ENCODE data around the gene SSTR3.

SSTR3 gene

DNA sequence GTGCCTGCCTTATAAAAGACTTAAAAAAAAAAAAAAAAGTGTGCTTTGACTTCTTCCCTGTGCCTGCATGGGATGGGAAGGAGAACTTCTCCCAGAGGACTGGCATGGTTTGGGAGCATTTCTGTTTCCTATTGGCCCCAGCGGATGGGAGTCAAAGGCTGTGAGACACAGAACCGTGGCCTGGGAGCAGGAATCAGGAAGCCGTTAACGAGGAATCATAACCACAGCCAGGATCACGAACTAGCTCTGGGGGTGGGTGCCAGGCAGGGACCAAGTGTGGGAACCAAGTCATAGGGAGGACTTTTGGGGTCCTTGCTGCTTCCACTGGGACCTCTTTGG lies 24.8 kb downstream of the SSTR3 start:
- Mint-ChIP-seq H3K36me3 (ENCODE audit: low read depth) (peaks cover 19% of the 10 kb centered on the region), H3K4me1 (peaks cover 56% of the 10 kb centered on the region), H3K9me3 (peaks cover 15% of the 10 kb centered on the region), H3K27me3 (ENCODE audit: low read depth, poor library complexity) (no peaks in the 10 kb centered on the region), H3K27ac (peak overlapping the region; percentile 95), H3K4me3 (peak overlapping the region; percentile 80)
- TF ChIP-seq, protein P1, sequence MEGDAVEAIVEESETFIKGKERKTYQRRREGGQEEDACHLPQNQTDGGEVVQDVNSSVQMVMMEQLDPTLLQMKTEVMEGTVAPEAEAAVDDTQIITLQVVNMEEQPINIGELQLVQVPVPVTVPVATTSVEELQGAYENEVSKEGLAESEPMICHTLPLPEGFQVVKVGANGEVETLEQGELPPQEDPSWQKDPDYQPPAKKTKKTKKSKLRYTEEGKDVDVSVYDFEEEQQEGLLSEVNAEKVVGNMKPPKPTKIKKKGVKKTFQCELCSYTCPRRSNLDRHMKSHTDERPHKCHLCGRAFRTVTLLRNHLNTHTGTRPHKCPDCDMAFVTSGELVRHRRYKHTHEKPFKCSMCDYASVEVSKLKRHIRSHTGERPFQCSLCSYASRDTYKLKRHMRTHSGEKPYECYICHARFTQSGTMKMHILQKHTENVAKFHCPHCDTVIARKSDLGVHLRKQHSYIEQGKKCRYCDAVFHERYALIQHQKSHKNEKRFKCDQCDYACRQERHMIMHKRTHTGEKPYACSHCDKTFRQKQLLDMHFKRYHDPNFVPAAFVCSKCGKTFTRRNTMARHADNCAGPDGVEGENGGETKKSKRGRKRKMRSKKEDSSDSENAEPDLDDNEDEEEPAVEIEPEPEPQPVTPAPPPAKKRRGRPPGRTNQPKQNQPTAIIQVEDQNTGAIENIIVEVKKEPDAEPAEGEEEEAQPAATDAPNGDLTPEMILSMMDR (IDR thresholded peaks at IDR 0.05), result no peak
- DNase-seq, result no peak

DNA sequence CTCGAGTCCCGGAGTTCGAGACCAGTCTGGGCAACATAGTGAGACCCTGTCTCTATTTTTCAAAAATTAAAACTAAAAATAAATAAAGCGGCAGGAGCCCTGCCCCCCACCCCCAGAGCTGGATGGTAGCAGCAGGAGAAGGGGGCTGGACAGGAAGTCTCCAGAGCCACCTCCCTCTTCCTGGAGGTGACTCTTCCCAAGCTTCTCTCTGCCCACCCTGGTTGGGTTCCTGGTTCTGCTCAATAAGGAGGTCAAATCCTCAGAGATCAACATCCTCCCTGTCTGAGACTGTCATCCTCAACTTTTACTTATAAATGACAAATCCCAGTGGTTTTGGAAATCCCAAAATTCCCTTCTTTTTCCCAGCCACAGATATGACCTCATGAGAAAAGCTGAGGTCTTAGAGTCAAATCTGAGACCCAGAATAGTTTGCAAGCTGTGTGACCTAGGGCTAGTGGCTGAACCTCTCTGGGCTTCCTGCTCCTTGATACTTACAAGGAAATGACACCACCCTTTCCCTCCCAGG lies 25.2 kb downstream of the SSTR3 start:
- TF ChIP-seq, protein P1 (IDR thresholded peaks at IDR 0.05), result no peak
- DNase-seq, result no peak
- peak overlapping the region; percentile 80 for H3K4me3 Mint-ChIP-seq
- H3K4me1 Mint-ChIP-seq, result peaks cover 56% of the 10 kb centered on the region
- peaks cover 15% of the 10 kb centered on the region for H3K36me3 Mint-ChIP-seq (ENCODE audit: low read depth)
- no peaks in the 10 kb centered on the region for H3K27me3 Mint-ChIP-seq (ENCODE audit: low read depth, poor library complexity)
- no peak overlapping the region for H3K27ac Mint-ChIP-seq
- peaks cover 10% of the 10 kb centered on the region for H3K9me3 Mint-ChIP-seq

GRCh38 chr22:37186228-37186996 lies 25.9 kb downstream of the SSTR3 start:
- Mint-ChIP-seq H3K4me1 (peaks cover 56% of the 10 kb centered on the region), H3K27me3 (ENCODE audit: low read depth, poor library complexity) (peaks cover 3% of the 10 kb centered on the region), H3K9me3 (peaks cover 7% of the 10 kb centered on the region), H3K4me3 (peak overlapping the region; percentile 75), H3K27ac (peak overlapping the region; percentile 88), H3K36me3 (ENCODE audit: low read depth) (peaks cover 12% of the 10 kb centered on the region)
- TF ChIP-seq, protein P1 (IDR thresholded peaks at IDR 0.05), result no peak
- no peak for DNase-seq

DNA sequence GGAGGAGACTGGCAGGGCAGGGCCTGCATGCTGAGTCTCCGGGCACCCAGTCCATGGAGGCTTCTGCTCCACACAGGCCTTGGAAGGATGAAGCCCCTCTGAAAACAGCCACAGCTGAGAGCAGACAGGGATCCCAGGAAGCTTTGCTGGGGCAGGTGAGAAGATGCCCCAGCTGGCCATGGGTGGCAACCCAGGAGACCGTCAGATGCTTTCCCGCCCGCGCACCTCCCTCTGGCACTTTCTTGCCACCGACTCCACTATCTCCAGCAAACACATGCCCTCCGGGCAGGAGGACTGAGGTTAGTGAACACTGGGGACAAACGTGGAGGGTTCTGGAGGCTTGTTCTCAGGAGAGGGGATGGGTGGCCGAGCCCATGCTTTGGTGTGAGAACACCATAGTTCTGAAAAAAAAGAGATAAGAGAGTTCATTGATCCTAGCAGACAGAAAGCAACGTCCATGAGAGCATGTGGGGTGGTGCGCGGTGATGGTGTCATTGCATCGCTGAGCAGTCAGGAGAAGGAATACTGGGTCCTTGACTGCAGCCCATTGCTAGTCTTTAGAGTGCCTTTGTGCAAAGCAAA lies 26.5 kb downstream of the SSTR3 start:
- DNase-seq, result no peak
- peak overlapping the region; percentile 25 for H3K4me3 Mint-ChIP-seq
- peaks cover 5% of the 10 kb centered on the region for H3K9me3 Mint-ChIP-seq
- TF ChIP-seq, protein P1 (IDR thresholded peaks at IDR 0.05), result no peak
- peaks cover 56% of the 10 kb centered on the region for H3K4me1 Mint-ChIP-seq
- H3K27ac Mint-ChIP-seq, result no peak overlapping the region
- peaks cover 3% of the 10 kb centered on the region for H3K27me3 Mint-ChIP-seq (ENCODE audit: low read depth, poor library complexity)
- peaks cover 9% of the 10 kb centered on the region for H3K36me3 Mint-ChIP-seq (ENCODE audit: low read depth)

DNA sequence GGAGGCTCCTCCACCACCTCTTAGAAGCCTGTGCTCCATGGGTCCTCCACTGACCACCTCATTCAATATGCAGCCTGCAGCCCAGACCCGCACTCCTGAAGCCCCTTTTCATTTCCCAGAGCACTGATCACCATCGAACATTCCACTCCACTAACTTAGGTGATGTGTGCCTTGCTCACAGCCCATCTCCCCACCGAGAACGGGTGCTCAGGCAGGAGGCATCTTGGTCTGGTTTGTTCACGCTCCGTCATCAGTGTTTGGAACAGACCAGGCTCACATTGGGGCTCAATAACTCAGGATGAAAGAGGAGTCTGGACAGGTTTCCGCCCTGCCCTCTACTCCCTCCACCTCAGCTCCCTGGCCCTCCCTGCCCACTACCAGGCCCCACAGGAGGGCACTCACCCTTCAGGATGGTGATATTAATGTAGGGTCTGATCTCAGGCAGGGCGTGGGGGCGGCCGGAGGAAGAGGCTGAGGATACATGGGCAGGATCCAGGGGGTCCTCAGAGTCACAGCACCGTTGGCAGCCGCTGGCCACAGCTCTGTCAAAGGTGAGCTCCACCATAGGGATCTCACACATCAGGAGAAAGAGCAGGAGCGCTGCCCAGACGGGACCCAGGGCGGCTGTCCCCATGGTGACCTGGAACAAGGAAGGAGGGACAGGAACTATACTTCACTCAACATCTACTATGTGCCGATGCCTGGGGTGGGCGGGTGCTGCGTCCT lies 27.3 kb downstream of the SSTR3 start:
- no peaks in the 10 kb centered on the region for H3K9me3 Mint-ChIP-seq
- no peak overlapping the region for H3K27ac Mint-ChIP-seq
- H3K27me3 Mint-ChIP-seq (ENCODE audit: low read depth, poor library complexity), result peaks cover 3% of the 10 kb centered on the region
- peaks cover 59% of the 10 kb centered on the region for H3K4me1 Mint-ChIP-seq
- no peak overlapping the region for H3K4me3 Mint-ChIP-seq
- TF ChIP-seq, protein P1 (IDR thresholded peaks at IDR 0.05), result no peak
- peaks cover 4% of the 10 kb centered on the region for H3K36me3 Mint-ChIP-seq (ENCODE audit: low read depth)
- no peak for DNase-seq
